Measurements from ENCODE around the gene CLIP4. TPM values are rescaled to one million over a fixed set of nuclear protein-coding genes. Genes with fewer than 3 reads are reported as not detected.

CLIP4 gene
- total and polyA plus RNA-seq, 2 of the 13 experiments (the other 11 are each of a cell fraction or from before 2014, with no cell fraction given), result 0.46 to 0.49 TPM

GRCh38 chr2:29100564-29100963 is 14.7 kb upstream of the CLIP4 start:
- H3K9me3 ChIP-seq (ENCODE audit: low read length), result 0 out of 2 replicates have a peak, but pooled peaks cover 5% of the 10 kb centered on the region
- H3K4me2 ChIP-seq (ENCODE audit: low read depth, low read length), result no peak overlapping the region
- TF ChIP-seq TEAD3 (CRISPR knock-in tag; optimal IDR thresholded peaks at IDR 0.05; ENCODE audit: borderline replicate concordance), result peak; percentile 36
- peak; percentile 30 for TF ChIP-seq HNF4A (CRISPR knock-in tag; IDR thresholded peaks at IDR 0.05)
- TF ChIP-seq ZBTB21 (CRISPR knock-in tag; IDR thresholded peaks at IDR 0.05), result no peak
- TF ChIP-seq SOX13 (IDR thresholded peaks at IDR 0.05), result no peak
- peak in 1 of 2 experiments; percentile 16; a peak in 1 of 4 replicates for TF ChIP-seq SOX13 (CRISPR knock-in tag; conservative IDR thresholded peaks at IDR 0.05 in 1 of 2, IDR thresholded peaks at IDR 0.05 in 1 of 2)
- no peak for TF ChIP-seq CHD4 (IDR thresholded peaks at IDR 0.05; ENCODE audit: borderline replicate concordance, low read length)
- TF ChIP-seq ZNF724P (CRISPR knock-in tag; IDR thresholded peaks at IDR 0.05; ENCODE audit: borderline replicate concordance), result peak; percentile 98
- DNase-seq (ENCODE audit: low spot score), result no peak
- POLR2A ChIA-PET, result no interaction called here
- no peak overlapping the region for H2AFZ ChIP-seq (ENCODE audit: low read length)
- H3K27me3 ChIP-seq (ENCODE audit: control insufficient read depth in 1 of 2, insufficient read depth in 2 of 2, low read length in 2 of 2), result peaks cover 1 to 25% of the 10 kb centered on the region in 2 experiments; a peak in 2 of 5 replicates
- no peaks in the 10 kb centered on the region for H3K79me2 ChIP-seq (ENCODE audit: insufficient read depth, low read length)
- H3K4me3 ChIP-seq (replicated peaks in 1 of 3; ENCODE audit: insufficient read depth in 1 of 3, low read depth in 2 of 3, low read length in 3 of 3), result no peak overlapping the region
- no peaks in the 10 kb centered on the region for H4K20me1 ChIP-seq (ENCODE audit: insufficient read depth, low read length)
- FAIRE-seq, result no peak
- peak; percentile 48; the same call in 2 of the 3 replicates for ATAC-seq
- H3K4me1 ChIP-seq (ENCODE audit: insufficient read depth, low read length), result peaks cover 12% of the 10 kb centered on the region; the same call in 1 of the 2 replicates
- CTCF ChIA-PET (ENCODE audit: low intra/inter-chr PET ratio, low total read pairs), result no interaction called here
- H3K9ac ChIP-seq (ENCODE audit: insufficient read depth, low read depth, low read length), result no peak overlapping the region
- no TSS peak for BruUV-seq (replicated peaks)
- 0% methylated on average over 1 of the region's 1 CpG for WGBS (ENCODE audit: low lambda C conversion rate)
- no peaks in the 10 kb centered on the region for H3K36me3 ChIP-seq (replicated peaks in 1 of 2; ENCODE audit: control insufficient read depth in 1 of 2, insufficient read depth in 2 of 2, low read length in 2 of 2)
- H3K27ac ChIP-seq (ENCODE audit: extremely low read length, insufficient read depth, low read length), result no peak overlapping the region
- in situ Hi-C loops (cut with HindIII; ENCODE audit: extremely low pct_ligation_motif_present, low pct_unique_long_range_greater_than_20kb) (no loop called here), intact Hi-C loops (cut with micrococcal nuclease; ENCODE audit: unreplicated experiment) (no loop called here)

- 47% methylated on average over 5 of the region's 5 CpGs for WGBS (ENCODE audit: low lambda C conversion rate)
- TF ChIP-seq, protein P1, sequence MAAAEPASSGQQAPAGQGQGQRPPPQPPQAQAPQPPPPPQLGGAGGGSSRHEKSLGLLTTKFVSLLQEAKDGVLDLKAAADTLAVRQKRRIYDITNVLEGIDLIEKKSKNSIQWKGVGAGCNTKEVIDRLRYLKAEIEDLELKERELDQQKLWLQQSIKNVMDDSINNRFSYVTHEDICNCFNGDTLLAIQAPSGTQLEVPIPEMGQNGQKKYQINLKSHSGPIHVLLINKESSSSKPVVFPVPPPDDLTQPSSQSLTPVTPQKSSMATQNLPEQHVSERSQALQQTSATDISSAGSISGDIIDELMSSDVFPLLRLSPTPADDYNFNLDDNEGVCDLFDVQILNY (CRISPR knock-in tag; conservative IDR thresholded peaks at IDR 0.05), result 0 out of 2 replicates have a peak, but pooled peaks have one; percentile 22
- TF ChIP-seq CBX5 (CRISPR knock-in tag; IDR thresholded peaks at IDR 0.05; ENCODE audit: borderline replicate concordance) (no peak), ZNF614 (CRISPR knock-in tag; IDR thresholded peaks at IDR 0.05; ENCODE audit: borderline replicate concordance) (no peak), MIER2 (CRISPR knock-in tag; IDR thresholded peaks at IDR 0.05) (0 out of 2 replicates have a peak, but pooled peaks have one; percentile 48)
- TF ChIP-seq, protein P2, sequence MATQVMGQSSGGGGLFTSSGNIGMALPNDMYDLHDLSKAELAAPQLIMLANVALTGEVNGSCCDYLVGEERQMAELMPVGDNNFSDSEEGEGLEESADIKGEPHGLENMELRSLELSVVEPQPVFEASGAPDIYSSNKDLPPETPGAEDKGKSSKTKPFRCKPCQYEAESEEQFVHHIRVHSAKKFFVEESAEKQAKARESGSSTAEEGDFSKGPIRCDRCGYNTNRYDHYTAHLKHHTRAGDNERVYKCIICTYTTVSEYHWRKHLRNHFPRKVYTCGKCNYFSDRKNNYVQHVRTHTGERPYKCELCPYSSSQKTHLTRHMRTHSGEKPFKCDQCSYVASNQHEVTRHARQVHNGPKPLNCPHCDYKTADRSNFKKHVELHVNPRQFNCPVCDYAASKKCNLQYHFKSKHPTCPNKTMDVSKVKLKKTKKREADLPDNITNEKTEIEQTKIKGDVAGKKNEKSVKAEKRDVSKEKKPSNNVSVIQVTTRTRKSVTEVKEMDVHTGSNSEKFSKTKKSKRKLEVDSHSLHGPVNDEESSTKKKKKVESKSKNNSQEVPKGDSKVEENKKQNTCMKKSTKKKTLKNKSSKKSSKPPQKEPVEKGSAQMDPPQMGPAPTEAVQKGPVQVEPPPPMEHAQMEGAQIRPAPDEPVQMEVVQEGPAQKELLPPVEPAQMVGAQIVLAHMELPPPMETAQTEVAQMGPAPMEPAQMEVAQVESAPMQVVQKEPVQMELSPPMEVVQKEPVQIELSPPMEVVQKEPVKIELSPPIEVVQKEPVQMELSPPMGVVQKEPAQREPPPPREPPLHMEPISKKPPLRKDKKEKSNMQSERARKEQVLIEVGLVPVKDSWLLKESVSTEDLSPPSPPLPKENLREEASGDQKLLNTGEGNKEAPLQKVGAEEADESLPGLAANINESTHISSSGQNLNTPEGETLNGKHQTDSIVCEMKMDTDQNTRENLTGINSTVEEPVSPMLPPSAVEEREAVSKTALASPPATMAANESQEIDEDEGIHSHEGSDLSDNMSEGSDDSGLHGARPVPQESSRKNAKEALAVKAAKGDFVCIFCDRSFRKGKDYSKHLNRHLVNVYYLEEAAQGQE (IDR thresholded peaks at IDR 0.05; ENCODE audit: borderline replicate concordance in 1 of 2, low read depth in 1 of 2, low read length in 2 of 2), result peak; percentile 21 to 84
- 0 out of 2 replicates have a peak, but pooled peaks cover 5% of the 10 kb centered on the region for H3K9me3 ChIP-seq (ENCODE audit: low read length)
- BruUV-seq (replicated peaks), result no TSS peak
- intact Hi-C loops (cut with micrococcal nuclease; ENCODE audit: unreplicated experiment), result loop anchor here (5.0 kb wide), 1 partner anchor 147 kb away; no protein-coding TSS in a partner anchor
- DNase-seq (ENCODE audit: low spot score), result no peak
- in situ Hi-C loops (cut with HindIII; ENCODE audit: extremely low pct_ligation_motif_present, low pct_unique_long_range_greater_than_20kb), result no loop called here
- no peaks in the 10 kb centered on the region for H3K36me3 ChIP-seq (replicated peaks in 1 of 2; ENCODE audit: control insufficient read depth in 1 of 2, insufficient read depth in 2 of 2, low read length in 2 of 2)
- H3K27me3 ChIP-seq (ENCODE audit: control insufficient read depth in 1 of 2, insufficient read depth in 2 of 2, low read length in 2 of 2), result peaks cover 1 to 18% of the 10 kb centered on the region in 2 experiments; a peak in 2 of 5 replicates
- no peaks in the 10 kb centered on the region for H3K79me2 ChIP-seq (ENCODE audit: insufficient read depth, low read length)
- CTCF ChIA-PET (ENCODE audit: low intra/inter-chr PET ratio, low total read pairs), result no interaction called here
- no peak overlapping the region for H3K4me3 ChIP-seq (replicated peaks in 1 of 3; ENCODE audit: insufficient read depth in 1 of 3, low read depth in 2 of 3, low read length in 3 of 3)
- H4K20me1 ChIP-seq (ENCODE audit: insufficient read depth, low read length), result no peaks in the 10 kb centered on the region
- peaks cover 29% of the 10 kb centered on the region for H3K4me1 ChIP-seq (ENCODE audit: insufficient read depth, low read length)
- FAIRE-seq, result no peak
- ATAC-seq, result no peak
- H2AFZ ChIP-seq (ENCODE audit: low read length), result no peak overlapping the region
- no peak overlapping the region for H3K27ac ChIP-seq (ENCODE audit: extremely low read length, insufficient read depth, low read length)
- POLR2A ChIA-PET, result no interaction called here
- H3K4me2 ChIP-seq (ENCODE audit: low read depth, low read length), result no peak overlapping the region
- H3K9ac ChIP-seq (ENCODE audit: insufficient read depth, low read depth, low read length), result no peak overlapping the region
Observed at GRCh38 chr2:29104688-29105087, 10.5 kb upstream of the CLIP4 start.
